Measurements from ENCODE around the gene FBXO40. TPM values are rescaled to one million over a fixed set of nuclear protein-coding genes. Genes with fewer than 3 reads are reported as not detected.

The FBXO40 gene
- polyA plus RNA-seq, 2 of the 4 experiments (the other 2 are of a cell fraction), result not detected

- Histone ChIP-seq H3K27ac (peak overlapping the region; percentile 23 to 76; a peak in 5 of 6 replicates), H3K4me2 (no peak overlapping the region; the same call in 2 of the 3 replicates), H3K9me3 (no peaks in the 10 kb centered on the region), H3K4me1 (peaks cover 6% of the 10 kb centered on the region; the same call in 1 of the 3 replicates), H3K4me3 (no peak overlapping the region)
- ChIA-PET POLR2A (no interaction called here), CTCF (no interaction called here)
- DNase-seq (ENCODE audit: low read depth in 1 of 2, low spot score in 1 of 2) (peak in 1 of 2 experiments; percentile 20), ATAC-seq (no peak), FAIRE-seq (no peak)
- peak; percentile 97 for TF ChIP-seq MAFK (IDR thresholded peaks at IDR 0.05; ENCODE audit: partially characterized antibody)
- no peak for TF ChIP-seq FOSB (CRISPR knock-in tag; IDR thresholded peaks at IDR 0.05)
- TF ChIP-seq NFE2L2 (conservative IDR thresholded peaks at IDR 0.05; ENCODE audit: low read length), result peak; percentile 92
These were observed 58.5 kb downstream of the FBXO40 start for GRCh38 chr3:121651684-121652083.

GRCh38 chr3:121654493-121655385 is 61.6 kb downstream of the FBXO40 start:
- DNase-seq (ENCODE audit: low read depth in 1 of 2, low spot score in 1 of 2) (no peak), ATAC-seq (no peak), FAIRE-seq (no peak)
- Histone ChIP-seq H3K4me3 (no peak overlapping the region), H3K27ac (no peak overlapping the region), H3K4me1 (peaks cover 6% of the 10 kb centered on the region; the same call in 1 of the 3 replicates), H3K4me2 (no peak overlapping the region), H3K9me3 (no peaks in the 10 kb centered on the region)
- 83% methylated on average over 6 of the region's 6 CpGs for WGBS (ENCODE audit: missing lambda C conversion rate)
- TF ChIP-seq HMGXB4 (CRISPR knock-in tag; IDR thresholded peaks at IDR 0.05; ENCODE audit: borderline replicate concordance), result no peak
- TF ChIP-seq RCOR1 (IDR thresholded peaks at IDR 0.05; ENCODE audit: low read depth, low read length), result no peak
- no peak for TF ChIP-seq KDM1A (IDR thresholded peaks at IDR 0.05; ENCODE audit: low read depth)
- no peak for TF ChIP-seq GATA3 (IDR thresholded peaks at IDR 0.05; ENCODE audit: borderline replicate concordance)
- ChIA-PET POLR2A (no interaction called here), CTCF (interaction anchor here (0.6 kb wide), 1 partner anchor 108 kb away, joined by 5 read pairs; no protein-coding TSS in a partner anchor)

- ChIA-PET CTCF (no interaction called here), POLR2A (no interaction called here)
- TF ChIP-seq NPAS2 (CRISPR knock-in tag; IDR thresholded peaks at IDR 0.05; ENCODE audit: borderline replicate concordance) (no peak), HOXB13 (CRISPR knock-in tag; IDR thresholded peaks at IDR 0.05; ENCODE audit: low read depth) (no peak), RCOR1 (IDR thresholded peaks at IDR 0.05; ENCODE audit: low read depth, low read length) (no peak), MAFK (IDR thresholded peaks at IDR 0.05; ENCODE audit: partially characterized antibody) (no peak), TFCP2L1 (CRISPR knock-in tag; IDR thresholded peaks at IDR 0.05) (no peak), EP300 (IDR thresholded peaks at IDR 0.05) (no peak), CHD2 (IDR thresholded peaks at IDR 0.05; ENCODE audit: low read length, partially characterized antibody) (no peak), GATA3 (IDR thresholded peaks at IDR 0.05; ENCODE audit: borderline replicate concordance) (no peak), POLR2A (IDR thresholded peaks at IDR 0.05; ENCODE audit: low read length) (no peak), CBX8 (IDR thresholded peaks at IDR 0.05) (no peak), HEYL (CRISPR knock-in tag; IDR thresholded peaks at IDR 0.05) (no peak), MAZ (IDR thresholded peaks at IDR 0.05; ENCODE audit: borderline replicate concordance, low read depth, low read length) (no peak), KDM1A (IDR thresholded peaks at IDR 0.05; ENCODE audit: low read depth) (no peak), HDAC2 (IDR thresholded peaks at IDR 0.05) (no peak), REST (IDR thresholded peaks at IDR 0.05) (no peak), FOSB (CRISPR knock-in tag; IDR thresholded peaks at IDR 0.05) (no peak)
- no peak overlapping the region for H3K27ac ChIP-seq
- no peak overlapping the region for H3K4me3 ChIP-seq
- H3K9me3 ChIP-seq, result no peaks in the 10 kb centered on the region
- H3K4me2 ChIP-seq, result no peak overlapping the region
- FAIRE-seq (no peak), DNase-seq (ENCODE audit: low read depth in 1 of 2, low spot score in 1 of 2) (no peak), ATAC-seq (no peak)
- H3K4me1 ChIP-seq, result no peaks in the 10 kb centered on the region
- 92% methylated on average over 6 of the region's 6 CpGs for WGBS (ENCODE audit: missing lambda C conversion rate)
These were observed 65.7 kb downstream of the FBXO40 start for GRCh38 chr3:121658716-121659435.

Measured in A549 (cell line).